NCI-H748 (cell line): ENCODE results near the gene MAPT.

Experiments used
- DNase-seq: peaks from one replicate; lab custom pipeline; 2025; ENCODE audit not compliant: unreplicated experiment; lab: John Stamatoyannopoulos, UW

MAPT gene

GRCh38 chr17:45986056-45986455, 91.7 kb downstream of the MAPT start:
- no peak for DNase-seq

DNA sequence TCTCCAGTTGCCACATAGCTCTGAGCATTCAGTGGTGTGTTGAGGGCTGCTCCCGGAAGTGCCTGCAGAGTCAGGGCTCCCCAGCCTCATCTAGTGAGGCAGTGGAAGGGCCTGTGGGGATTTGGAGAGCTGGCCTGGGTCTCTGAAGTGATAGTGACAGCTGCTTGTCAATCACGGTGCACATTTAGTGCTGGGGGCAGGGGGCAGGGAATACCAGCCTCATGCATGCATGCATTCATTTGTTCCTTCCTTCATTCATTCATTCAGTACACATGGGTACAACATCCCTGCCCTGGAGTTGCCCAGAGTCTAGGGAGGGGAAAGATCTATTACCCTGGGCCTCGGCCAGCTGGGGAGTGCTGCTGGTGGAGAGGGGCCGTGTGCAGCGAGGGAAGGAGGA, 93.4 kb downstream of the MAPT start:
- no peak for DNase-seq

- DNase-seq: no peak
Observed at GRCh38 chr17:45989759-45990158, 95.4 kb downstream of the MAPT start.

DNA sequence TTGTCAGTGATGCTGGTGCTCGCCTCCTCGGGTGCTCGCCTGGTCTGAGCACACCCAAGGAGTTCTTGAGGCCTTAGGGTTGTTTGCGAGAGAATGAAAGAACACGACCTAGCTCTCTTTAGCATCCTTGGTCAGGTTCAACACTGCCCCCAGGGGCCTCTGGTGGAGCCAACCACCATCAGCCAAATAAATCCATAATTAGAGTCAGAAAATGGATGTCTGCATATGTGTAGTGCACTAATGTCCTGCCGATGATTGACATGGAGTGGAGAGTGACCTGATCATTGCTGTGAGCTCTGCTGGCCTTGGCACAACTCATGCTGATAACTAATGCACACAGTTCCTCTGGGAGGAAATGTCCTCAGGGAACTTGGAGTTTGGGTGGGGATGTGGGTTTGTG, 96.5 kb downstream of the MAPT start:
- no peak for DNase-seq

- no peak for DNase-seq
Observed at GRCh38 chr17:45991341-45991740, 97.0 kb downstream of the MAPT start.

DNA sequence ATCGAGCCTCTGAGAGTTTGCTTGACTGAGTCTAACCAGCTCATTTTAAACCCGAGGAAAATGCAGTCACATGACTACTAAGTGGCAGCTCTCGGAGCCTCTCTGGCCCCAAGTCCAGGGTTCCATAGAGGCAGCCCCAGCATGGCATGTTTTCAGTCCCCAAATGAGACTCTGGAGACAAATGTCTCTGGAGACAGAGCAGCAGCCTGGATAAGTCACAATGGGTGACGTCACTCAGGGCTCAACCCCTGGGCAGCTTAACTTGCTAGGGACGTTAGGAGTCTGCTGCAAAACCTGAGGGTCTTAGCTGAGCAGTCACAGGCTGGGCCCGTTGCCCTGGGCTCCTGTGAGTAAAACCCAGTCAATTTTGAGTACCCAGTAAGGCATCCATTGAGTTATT, 97.8 kb downstream of the MAPT start:
- no peak for DNase-seq

GRCh38 chr17:45992904-45993303, 98.5 kb downstream of the MAPT start:
- no peak for DNase-seq

DNA sequence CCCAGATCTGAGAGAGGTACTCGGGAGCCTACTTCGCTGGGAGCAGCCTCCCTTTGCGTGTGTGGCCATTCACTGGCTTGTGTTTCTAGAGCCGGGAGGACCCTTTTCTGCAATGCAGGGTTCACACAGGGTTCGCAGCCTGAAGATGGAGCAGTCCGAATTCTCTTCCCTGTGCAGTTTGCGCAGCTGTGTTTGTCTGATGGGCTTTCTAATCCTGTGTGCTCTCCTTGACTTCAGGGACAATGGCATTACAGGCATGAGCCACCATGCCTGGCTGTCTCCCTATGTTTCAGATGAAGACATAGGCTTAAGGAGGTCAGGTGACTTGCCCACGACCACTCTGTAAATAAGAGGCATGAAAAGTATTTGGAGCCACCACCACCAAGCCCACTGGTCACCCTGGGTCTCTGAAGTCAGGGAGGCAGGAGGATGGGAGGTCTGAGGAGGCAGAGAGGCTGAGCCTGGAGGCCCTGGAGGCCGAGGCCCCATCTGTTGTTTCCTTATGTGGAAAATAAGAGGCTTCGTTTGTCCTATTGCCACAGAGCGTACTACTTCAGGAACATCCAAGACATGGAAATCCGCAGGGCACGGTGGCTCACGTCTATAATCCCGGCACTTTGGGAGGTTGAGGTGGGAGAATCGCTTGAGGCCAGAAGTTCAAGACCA, 99.7 kb downstream of the MAPT start:
- DNase-seq: no peak

DNA sequence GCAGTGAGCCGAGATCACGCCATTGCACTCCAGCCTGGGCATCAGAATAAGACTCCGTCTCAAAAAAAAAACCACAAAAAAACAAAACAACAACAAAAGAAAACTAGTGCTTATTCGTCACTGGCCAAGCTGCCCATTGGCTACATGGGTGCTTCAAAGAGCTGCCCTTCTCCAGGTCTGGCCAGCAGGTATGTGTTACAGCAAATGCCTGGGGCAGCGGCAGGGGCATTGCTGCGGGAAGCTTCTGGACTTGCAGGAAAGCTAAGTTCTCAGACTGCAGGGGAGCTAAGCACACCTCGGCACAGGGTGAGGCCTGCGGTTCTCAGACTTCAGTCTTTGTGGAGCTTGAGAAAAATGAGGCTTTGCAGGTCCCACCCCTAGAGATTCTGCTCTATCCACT, 100.6 kb downstream of the MAPT start:
- no peak for DNase-seq

DNA sequence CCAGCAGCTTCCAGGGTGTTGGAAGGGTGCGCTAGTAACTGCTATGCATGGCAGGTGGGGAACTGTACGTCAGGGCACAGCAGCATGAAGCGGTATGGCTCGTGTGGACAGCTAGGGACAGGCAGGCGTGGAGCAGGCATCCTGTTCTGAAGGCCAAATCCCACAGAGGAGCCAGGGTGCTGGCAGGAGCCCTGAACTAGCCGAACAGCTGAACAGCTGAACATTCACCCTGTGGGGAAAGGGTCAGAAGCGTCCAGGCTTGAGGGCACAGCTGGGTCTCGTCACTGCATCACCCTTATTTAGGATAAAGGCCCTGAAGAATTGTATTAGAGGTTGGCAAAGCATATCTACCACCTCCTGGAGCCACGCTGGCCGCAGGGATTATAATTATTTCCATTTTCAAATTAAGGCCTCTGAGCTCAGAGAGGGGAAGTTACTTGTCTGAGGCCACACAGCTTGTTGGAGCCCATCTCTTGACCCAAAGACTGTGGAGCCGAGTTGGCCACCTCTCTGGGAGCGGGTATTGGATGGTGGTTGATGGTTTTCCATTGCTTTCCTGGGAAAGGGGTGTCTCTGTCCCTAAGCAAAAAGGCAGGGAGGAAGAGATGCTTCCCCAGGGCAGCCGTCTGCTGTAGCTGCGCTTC, 101.4 kb downstream of the MAPT start:
- DNase-seq: no peak

GRCh38 chr17:45996282-45996937, 102.1 kb downstream of the MAPT start:
- DNase-seq: no peak

- no peak for DNase-seq
Observed at GRCh38 chr17:45997166-45997565, 102.8 kb downstream of the MAPT start.

DNA sequence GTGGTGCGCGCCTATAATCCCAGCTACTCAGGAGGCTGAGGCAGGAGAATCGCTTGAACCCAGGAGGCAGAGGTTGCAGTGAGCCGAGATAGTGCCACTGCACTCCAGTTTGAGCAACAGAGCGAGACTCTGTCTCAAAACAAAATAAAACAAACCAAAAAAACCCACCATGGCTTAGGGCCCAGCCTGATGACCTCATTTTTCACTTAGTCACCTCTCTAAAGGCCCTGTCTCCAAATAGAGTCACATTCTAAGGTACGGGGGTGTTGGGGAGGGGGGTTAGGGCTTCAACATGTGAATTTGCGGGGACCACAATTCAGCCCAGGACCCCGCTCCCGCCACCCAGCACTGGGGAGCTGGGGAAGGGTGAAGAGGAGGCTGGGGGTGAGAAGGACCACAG, 103.3 kb downstream of the MAPT start:
- DNase-seq: no peak

- no peak for DNase-seq
Observed at GRCh38 chr17:45998987-45999899, 104.9 kb downstream of the MAPT start, which contains the start of gene STH. Gene STH, plus strand, starts transcription at chr17:45999250. Its CDS starts 30 bp downstream, at chr17:45999280.

DNA sequence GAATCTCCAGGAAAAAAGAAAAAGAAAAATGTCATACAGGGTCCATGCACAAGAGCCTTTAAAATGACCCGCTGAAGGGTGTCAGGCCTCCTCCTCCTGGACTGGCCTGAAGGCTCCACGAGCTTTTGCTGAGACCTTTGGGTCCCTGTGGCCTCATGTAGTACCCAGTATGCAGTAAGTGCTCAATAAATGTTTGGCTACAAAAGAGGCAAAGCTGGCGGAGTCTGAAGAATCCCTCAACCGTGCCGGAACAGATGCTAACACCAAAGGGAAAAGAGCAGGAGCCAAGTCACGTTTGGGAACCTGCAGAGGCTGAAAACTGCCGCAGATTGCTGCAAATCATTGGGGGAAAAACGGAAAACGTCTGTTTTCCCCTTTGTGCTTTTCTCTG, 105.5 kb downstream of the MAPT start:
- no peak for DNase-seq

DNA sequence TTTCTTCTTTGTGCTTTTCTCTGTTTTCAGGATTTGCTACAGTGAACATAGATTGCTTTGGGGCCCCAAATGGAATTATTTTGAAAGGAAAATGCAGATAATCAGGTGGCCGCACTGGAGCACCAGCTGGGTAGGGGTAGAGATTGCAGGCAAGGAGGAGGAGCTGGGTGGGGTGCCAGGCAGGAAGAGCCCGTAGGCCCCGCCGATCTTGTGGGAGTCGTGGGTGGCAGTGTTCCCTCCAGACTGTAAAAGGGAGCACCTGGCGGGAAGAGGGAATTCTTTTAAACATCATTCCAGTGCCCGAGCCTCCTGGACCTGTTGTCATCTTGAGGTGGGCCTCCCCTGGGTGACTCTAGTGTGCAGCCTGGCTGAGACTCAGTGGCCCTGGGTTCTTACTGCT, 105.9 kb downstream of the MAPT start:
- no peak for DNase-seq

GRCh38 chr17:46000757-46001156, 106.4 kb downstream of the MAPT start:
- no peak for DNase-seq

GRCh38 chr17:46001390-46002310, 107.3 kb downstream of the MAPT start:
- DNase-seq: no peak

DNA sequence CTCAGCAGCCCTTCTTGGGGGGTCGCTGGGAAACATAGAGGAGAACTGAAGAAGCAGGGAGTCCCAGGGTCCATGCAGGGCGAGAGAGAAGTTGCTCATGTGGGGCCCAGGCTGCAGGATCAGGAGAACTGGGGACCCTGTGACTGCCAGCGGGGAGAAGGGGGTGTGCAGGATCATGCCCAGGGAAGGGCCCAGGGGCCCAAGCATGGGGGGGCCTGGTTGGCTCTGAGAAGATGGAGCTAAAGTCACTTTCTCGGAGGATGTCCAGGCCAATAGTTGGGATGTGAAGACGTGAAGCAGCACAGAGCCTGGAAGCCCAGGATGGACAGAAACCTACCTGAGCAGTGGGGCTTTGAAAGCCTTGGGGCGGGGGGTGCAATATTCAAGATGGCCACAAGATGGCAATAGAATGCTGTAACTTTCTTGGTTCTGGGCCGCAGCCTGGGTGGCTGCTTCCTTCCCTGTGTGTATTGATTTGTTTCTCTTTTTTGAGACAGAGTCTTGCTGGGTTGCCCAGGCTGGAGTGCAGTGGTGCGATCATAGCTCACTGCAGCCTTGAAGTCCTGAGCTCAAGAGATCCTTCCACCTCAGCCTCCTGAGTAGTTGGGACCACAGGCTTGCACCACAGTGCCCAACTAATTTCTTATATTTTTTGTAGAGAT, 108.1 kb downstream of the MAPT start:
- DNase-seq: peak; percentile 54

- DNase-seq: no peak
Observed at GRCh38 chr17:46002973-46003316, 108.6 kb downstream of the MAPT start.
